ENCODE data around the gene ZNF318.

DNA sequence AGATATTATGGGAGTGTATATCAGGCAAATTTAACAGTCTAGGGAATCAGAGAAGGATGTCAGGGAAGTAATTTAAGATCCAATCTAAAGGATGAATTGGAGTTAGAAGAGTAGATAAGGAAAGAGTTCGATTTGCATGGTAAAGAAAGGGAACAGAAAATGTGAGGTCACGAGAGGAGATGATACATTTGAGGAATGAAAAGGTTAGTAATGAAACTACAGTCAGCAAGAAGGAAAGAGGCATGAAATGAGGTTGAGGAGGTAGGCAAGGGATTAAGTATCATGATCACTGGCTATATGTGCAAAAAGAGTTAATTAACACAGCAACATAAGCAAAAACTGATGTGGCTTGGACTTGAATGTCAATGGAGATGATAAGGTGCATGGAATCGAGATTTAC lies 22.4 kb downstream of the ZNF318 start:
- TF ChIP-seq, protein P1, sequence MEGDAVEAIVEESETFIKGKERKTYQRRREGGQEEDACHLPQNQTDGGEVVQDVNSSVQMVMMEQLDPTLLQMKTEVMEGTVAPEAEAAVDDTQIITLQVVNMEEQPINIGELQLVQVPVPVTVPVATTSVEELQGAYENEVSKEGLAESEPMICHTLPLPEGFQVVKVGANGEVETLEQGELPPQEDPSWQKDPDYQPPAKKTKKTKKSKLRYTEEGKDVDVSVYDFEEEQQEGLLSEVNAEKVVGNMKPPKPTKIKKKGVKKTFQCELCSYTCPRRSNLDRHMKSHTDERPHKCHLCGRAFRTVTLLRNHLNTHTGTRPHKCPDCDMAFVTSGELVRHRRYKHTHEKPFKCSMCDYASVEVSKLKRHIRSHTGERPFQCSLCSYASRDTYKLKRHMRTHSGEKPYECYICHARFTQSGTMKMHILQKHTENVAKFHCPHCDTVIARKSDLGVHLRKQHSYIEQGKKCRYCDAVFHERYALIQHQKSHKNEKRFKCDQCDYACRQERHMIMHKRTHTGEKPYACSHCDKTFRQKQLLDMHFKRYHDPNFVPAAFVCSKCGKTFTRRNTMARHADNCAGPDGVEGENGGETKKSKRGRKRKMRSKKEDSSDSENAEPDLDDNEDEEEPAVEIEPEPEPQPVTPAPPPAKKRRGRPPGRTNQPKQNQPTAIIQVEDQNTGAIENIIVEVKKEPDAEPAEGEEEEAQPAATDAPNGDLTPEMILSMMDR (IDR thresholded peaks at IDR 0.05; ENCODE audit: low read length): no peak
- no peak for TF ChIP-seq EZH2 (optimal IDR thresholded peaks at IDR 0.05; ENCODE audit: low read depth, low read length)
- no peak for TF ChIP-seq EZH2phosphoT487 (IDR thresholded peaks at IDR 0.05; ENCODE audit: low read length)

Measured in MM.1S (cell line).